HepG2 (cell line): ENCODE results near the gene SELENOV. TPM values are rescaled to one million over a fixed set of nuclear protein-coding genes. Genes with fewer than 3 reads are reported as not detected.

Source experiments
- AGO2 ChIP-seq: fragments of 200-400 bp; formaldehyde crosslinking; optimal IDR thresholded peaks from 2 replicates; pipeline ENCODE3; 2017; ENCODE audit warnings: mild to moderate bottlenecking, low read depth, low read length, moderate library complexity
- ARID5B ChIP-seq: IDR thresholded peaks from 2 replicates; pipeline ENCODE4 v1.4.0; 2020; ENCODE audit warnings: mild to moderate bottlenecking, missing genetic modification reagents
- EHMT2 ChIP-seq: fragments of 200-600 bp; sonication (generic); IDR thresholded peaks from 2 replicates; pipeline ENCODE4 v1.7.0; 2017; ENCODE audit warnings: antibody characterized with exemption, low read depth, low read length, borderline replicate concordance
- NFAT5 ChIP-seq: sonication (generic); formaldehyde crosslinking; IDR thresholded peaks from 2 replicates; pipeline ENCODE4 v1.4.0; 2020; ENCODE audit warnings: missing genetic modification reagents
- RFXANK ChIP-seq: IDR thresholded peaks from 2 replicates; pipeline ENCODE4 v1.6.1; 2016
- SALL2 ChIP-seq: sonication (generic); formaldehyde crosslinking; IDR thresholded peaks from 2 replicates; pipeline ENCODE4 v1.8.1; 2023; ENCODE audit warnings: mild to moderate bottlenecking, missing genetic modification reagents, inconsistent platforms
- ZNF883 ChIP-seq: sonication (generic); formaldehyde crosslinking; IDR thresholded peaks from 2 replicates; pipeline ENCODE4 v1.5.1; 2020; ENCODE audit warnings: mild to moderate bottlenecking, missing genetic modification reagents; ENCODE audit errors: not compliant biosample characterization
- polyA plus RNA-seq, 8 experiments: library from polyadenylated mRNA; depleted of rRNA in 3 of 8; stranded (reverse) in 7 of 8; unstranded in 1 of 8; fragments of >200 nt; fragmentation: Illumina TruSeq in 4 of 8; extraction: Trizol in 4 of 8; gene quantifications; 2 replicates each; pipeline versions ENCODE4 v1.2.1 to v1.2.3, GENCODE V29; 2011 to 2016; ENCODE audit warnings: low read depth in 4 of 8, missing spikeins in 1 of 8, mixed read lengths in 1 of 8; ENCODE audit not compliant: insufficient read depth in 1 of 8
- total RNA-seq, 5 experiments: library from RNA; depleted of rRNA; stranded (reverse); fragments of >200 nt; fragmentation: Illumina TruSeq; extraction: Trizol; gene quantifications; 2 replicates each; pipeline ENCODE4 v1.2.3, GENCODE V29; 2016; ENCODE audit warnings: low read depth in 1 of 5
- TF ChIP-seq, protein P1 (sequence below): sonication (generic); formaldehyde crosslinking; IDR thresholded peaks from 2 replicates; pipeline ENCODE4 v1.4.0; 2020; ENCODE audit warnings: mild to moderate bottlenecking, missing genetic modification reagents
- TF ChIP-seq, protein P2 (sequence below): sonication (generic); formaldehyde crosslinking; IDR thresholded peaks from 2 replicates; pipeline ENCODE4 v1.5.1; 2020; ENCODE audit warnings: mild to moderate bottlenecking, missing genetic modification reagents

Gene SELENOV
- total and polyA plus RNA-seq, 2 of the 13 experiments (the other 11 are each of a cell fraction or from before 2014, with no cell fraction given) = not detected

DNA sequence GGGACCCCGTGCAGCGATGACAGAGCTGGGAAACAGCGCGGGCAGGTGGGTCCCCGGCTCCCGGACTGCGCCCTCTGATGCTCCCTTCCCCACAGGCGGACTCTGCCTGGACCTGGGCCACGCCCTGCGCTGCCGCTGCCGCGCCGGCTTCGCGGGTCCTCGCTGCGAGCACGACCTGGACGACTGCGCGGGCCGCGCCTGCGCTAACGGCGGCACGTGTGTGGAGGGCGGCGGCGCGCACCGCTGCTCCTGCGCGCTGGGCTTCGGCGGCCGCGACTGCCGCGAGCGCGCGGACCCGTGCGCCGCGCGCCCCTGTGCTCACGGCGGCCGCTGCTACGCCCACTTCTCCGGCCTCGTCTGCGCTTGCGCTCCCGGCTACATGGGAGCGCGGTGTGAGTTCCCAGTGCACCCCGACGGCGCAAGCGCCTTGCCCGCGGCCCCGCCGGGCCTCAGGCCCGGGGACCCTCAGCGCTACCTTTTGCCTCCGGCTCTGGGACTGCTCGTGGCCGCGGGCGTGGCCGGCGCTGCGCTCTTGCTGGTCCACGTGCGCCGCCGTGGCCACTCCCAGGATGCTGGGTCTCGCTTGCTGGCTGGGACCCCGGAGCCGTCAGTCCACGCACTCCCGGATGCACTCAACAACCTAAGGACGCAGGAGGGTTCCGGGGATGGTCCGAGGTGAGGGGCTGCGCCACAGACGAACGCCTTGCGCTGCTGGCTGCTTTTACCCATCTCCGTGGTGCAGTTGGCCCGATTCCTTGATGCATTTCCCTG is 7.8 kb upstream of the SELENOV start (continued):
- TF ChIP-seq NFAT5 (CRISPR knock-in tag) (peak; percentile 99), AGO2 (no peak), ZNF883 (CRISPR knock-in tag) (peak; percentile 99), RFXANK (CRISPR knock-in tag) (no peak), EHMT2 (no peak), ARID5B (CRISPR knock-in tag) (no peak; the same call in 1 of the 2 replicates), SALL2 (peak; percentile 93)
- TF ChIP-seq, protein P1, sequence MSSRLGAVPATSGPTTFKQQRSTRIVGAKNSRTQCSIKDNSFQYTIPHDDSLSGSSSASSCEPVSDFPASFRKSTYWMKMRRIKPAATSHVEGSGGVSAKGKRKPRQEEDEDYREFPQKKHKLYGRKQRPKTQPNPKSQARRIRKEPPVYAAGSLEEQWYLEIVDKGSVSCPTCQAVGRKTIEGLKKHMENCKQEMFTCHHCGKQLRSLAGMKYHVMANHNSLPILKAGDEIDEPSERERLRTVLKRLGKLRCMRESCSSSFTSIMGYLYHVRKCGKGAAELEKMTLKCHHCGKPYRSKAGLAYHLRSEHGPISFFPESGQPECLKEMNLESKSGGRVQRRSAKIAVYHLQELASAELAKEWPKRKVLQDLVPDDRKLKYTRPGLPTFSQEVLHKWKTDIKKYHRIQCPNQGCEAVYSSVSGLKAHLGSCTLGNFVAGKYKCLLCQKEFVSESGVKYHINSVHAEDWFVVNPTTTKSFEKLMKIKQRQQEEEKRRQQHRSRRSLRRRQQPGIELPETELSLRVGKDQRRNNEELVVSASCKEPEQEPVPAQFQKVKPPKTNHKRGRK = no peak
- TF ChIP-seq, protein P2, sequence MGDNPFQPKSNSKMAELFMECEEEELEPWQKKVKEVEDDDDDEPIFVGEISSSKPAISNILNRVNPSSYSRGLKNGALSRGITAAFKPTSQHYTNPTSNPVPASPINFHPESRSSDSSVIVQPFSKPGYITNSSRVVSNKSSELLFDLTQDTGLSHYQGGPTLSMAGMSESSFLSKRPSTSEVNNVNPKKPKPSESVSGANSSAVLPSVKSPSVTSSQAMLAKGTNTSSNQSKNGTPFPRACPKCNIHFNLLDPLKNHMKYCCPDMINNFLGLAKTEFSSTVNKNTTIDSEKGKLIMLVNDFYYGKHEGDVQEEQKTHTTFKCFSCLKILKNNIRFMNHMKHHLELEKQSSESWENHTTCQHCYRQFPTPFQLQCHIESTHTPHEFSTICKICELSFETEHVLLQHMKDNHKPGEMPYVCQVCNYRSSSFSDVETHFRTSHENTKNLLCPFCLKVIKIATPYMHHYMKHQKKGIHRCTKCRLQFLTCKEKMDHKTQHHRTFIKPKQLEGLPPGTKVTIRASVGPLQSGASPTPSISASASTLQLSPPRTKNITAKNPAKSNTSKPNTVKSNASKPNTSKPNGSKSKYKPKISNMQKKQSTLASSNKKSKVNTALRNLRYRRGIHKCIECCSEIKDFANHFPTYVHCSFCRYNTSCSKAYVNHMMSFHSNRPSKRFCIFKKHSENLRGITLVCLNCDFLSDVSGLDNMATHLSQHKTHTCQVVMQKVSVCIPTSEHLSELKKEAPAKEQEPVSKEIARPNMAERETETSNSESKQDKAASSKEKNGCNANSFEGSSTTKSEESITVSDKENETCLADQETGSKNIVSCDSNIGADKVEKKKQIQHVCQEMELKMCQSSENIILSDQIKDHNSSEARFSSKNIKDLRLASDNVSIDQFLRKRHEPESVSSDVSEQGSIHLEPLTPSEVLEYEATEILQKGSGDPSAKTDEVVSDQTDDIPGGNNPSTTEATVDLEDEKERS (CRISPR knock-in tag) = no peak
- TF ChIP-seq, all 625 proteins: peak for 269
